ENCODE results near the gene CCR7.

CCR7 gene

DNA sequence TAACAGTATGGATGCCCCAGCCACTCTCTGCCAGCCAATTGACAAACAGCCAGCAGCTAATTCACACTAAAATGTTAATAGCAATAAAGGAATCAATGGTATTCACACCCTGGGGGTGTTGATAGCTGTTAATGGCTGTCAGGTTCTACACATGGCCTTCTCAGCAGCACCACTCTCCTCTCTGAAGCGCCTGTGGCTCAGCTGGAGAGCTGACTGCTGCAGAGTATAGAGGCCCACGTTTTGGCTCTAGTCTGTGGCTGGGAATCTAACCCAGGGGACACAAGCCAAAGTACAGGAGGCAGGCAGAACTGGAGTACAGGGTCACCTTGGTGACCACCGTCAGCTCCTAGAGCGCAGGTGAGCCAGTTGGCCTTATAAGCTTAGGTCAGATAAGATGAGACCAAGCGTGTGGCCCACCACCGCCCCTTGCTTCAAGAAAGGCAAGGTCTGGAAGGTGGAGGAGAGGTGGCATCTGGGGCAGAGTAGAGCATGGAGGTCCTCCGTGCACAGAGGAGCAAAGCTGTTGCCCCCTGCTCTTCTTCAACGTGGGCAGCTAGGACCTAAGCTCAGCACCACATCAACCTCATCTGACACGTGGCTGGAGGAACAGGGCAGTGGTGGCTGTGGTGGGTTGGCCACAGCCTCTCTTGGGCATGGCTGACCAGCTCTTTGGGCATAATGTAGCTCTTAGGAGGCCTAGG, 25.4 kb downstream of the CCR7 start:
- H3K36me3 Mint-ChIP-seq (ENCODE audit: insufficient read depth), result peaks cover 19% of the 10 kb centered on the region
- H3K27ac Mint-ChIP-seq (ENCODE audit: low read depth), result peak overlapping the region; percentile 96
- peak overlapping the region; percentile 71 for H3K4me3 Mint-ChIP-seq
- H3K27me3 Mint-ChIP-seq, result no peaks in the 10 kb centered on the region
- no peak for ATAC-seq (replicated peaks; ENCODE audit: extremely low read depth, poor library complexity, severe bottlenecking)
- no peaks in the 10 kb centered on the region for H3K9me3 Mint-ChIP-seq
- H3K4me1 Mint-ChIP-seq, result peaks cover 66% of the 10 kb centered on the region
- no peak for DNase-seq (ENCODE audit: low spot score in 2 of 2)

GRCh38 chr17:40538936-40539705, 26.2 kb downstream of the CCR7 start:
- H3K27ac Mint-ChIP-seq (ENCODE audit: low read depth), result peak overlapping the region; percentile 96
- DNase-seq (ENCODE audit: low spot score in 2 of 2), result no peak
- H3K9me3 Mint-ChIP-seq, result no peaks in the 10 kb centered on the region
- H3K27me3 Mint-ChIP-seq, result no peaks in the 10 kb centered on the region
- peak overlapping the region; percentile 8 for H3K4me3 Mint-ChIP-seq
- H3K4me1 Mint-ChIP-seq, result peaks cover 72% of the 10 kb centered on the region
- peaks cover 21% of the 10 kb centered on the region for H3K36me3 Mint-ChIP-seq (ENCODE audit: insufficient read depth)
- no peak for ATAC-seq (replicated peaks; ENCODE audit: extremely low read depth, poor library complexity, severe bottlenecking)

GRCh38 chr17:40538019-40538935, 27.0 kb downstream of the CCR7 start:
- no peak for ATAC-seq (replicated peaks; ENCODE audit: extremely low read depth, poor library complexity, severe bottlenecking)
- no peaks in the 10 kb centered on the region for H3K9me3 Mint-ChIP-seq
- no peak for DNase-seq (ENCODE audit: low spot score in 2 of 2)
- no peaks in the 10 kb centered on the region for H3K27me3 Mint-ChIP-seq
- no peak overlapping the region for H3K4me3 Mint-ChIP-seq
- peaks cover 28% of the 10 kb centered on the region for H3K36me3 Mint-ChIP-seq (ENCODE audit: insufficient read depth)
- peak overlapping the region; percentile 92 for H3K27ac Mint-ChIP-seq (ENCODE audit: low read depth)
- peaks cover 76% of the 10 kb centered on the region for H3K4me1 Mint-ChIP-seq

DNA sequence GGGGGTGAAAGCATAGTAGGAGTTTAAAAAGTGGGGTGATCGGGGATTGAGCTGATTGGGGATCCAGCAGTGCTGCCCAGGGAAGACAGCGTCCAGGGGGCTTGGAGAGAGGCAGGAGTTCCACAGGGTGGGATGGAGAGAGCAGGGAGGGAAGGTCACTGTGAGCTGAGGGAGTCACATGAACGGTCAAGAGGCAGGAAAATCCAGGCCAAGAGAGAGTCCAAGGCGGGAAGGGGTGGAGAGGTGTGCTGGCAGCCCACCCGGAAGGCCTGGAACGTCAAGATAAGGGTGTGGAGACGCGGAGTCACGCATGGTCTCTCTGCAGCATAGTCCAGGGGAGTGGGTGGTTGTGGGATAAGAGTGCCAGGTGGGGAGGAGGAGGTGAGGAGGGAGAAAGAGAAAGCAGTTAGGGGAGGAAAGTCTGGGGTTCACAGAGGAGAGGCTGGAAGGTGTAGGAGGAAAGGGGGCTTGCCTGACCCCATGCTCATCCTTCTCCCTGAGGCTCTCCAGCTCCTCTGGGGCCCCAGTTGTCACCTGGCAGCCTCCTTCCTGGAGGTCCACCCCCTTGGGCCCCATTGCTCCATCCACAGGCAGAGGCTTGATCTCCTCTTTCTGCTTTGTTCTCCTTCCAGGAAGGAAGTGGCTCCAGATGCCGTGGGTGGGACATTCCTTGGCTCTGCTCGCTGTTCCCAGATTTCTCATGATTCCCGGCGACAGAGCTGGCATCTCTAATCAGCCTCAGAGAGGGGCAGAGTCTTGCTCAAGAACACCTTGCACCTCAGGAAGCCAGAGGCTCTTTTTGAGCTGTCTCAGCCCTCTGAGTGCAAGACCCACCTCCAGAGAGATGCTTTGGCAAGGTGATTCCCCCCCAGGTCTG, 28.7 kb downstream of the CCR7 start:
- Mint-ChIP-seq H3K27ac (ENCODE audit: low read depth) (peak overlapping the region; percentile 92), H3K4me1 (peaks cover 75% of the 10 kb centered on the region)
- no peak for DNase-seq (ENCODE audit: low spot score in 2 of 2)

DNA sequence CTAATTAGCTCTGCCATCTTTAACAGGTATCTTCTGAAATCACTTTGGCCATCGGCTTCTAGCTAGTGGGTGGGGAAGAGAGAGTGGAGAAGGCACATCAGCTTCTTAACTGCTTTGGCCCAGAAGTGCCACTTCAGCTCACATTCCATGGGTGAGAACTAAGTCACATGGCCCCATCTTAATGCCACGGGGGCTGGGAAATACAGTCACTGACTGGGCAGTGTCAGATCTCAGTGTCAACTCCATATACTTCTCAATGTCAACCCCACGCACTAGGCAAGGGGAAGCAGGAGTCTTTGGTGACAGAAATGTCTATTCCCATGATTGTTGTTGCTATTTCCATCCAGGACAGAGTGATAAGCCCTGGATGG, 29.4 kb downstream of the CCR7 start:
- Mint-ChIP-seq H3K4me3 (no peak overlapping the region), H3K27ac (ENCODE audit: low read depth) (peak overlapping the region; percentile 92), H3K27me3 (no peaks in the 10 kb centered on the region), H3K4me1 (peaks cover 75% of the 10 kb centered on the region), H3K36me3 (ENCODE audit: insufficient read depth) (peaks cover 20% of the 10 kb centered on the region), H3K9me3 (no peaks in the 10 kb centered on the region)
- ATAC-seq (replicated peaks; ENCODE audit: extremely low read depth, poor library complexity, severe bottlenecking) (no peak), DNase-seq (ENCODE audit: low spot score in 2 of 2) (no peak)

More for the DNA sequence above, 28.7 kb downstream of the CCR7 start:
- Mint-ChIP-seq H3K36me3 (ENCODE audit: insufficient read depth) (peaks cover 26% of the 10 kb centered on the region), H3K27me3 (no peaks in the 10 kb centered on the region), H3K9me3 (no peaks in the 10 kb centered on the region), H3K4me3 (no peak overlapping the region)
- no peak for ATAC-seq (replicated peaks; ENCODE audit: extremely low read depth, poor library complexity, severe bottlenecking)

DNA sequence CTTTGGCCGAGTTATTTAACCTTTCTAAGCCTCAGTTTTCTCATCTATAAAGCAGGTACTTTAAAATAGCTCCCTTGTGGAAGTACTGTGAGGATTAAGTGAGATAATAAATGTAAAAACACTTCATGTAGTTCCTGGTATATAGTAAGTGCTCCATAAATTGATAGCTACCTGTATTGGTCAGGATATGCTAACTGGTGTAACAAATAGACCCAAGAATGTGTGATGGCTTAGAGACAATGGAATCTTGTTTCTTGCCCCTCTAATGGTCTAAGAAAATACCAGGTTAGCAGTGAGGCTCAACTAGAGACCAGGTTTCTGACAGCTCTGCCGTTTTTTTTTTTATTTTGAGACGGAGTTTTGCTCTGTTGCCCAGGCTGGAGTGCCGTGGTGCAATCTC, 29.8 kb downstream of the CCR7 start:
- peak overlapping the region; percentile 92 for H3K27ac Mint-ChIP-seq (ENCODE audit: low read depth)

GRCh38 chr17:40534371-40535189, 30.7 kb downstream of the CCR7 start:
- Mint-ChIP-seq H3K27ac (ENCODE audit: low read depth) (peak overlapping the region; percentile 92), H3K36me3 (ENCODE audit: insufficient read depth) (peaks cover 15% of the 10 kb centered on the region), H3K4me3 (peak overlapping the region; percentile 4), H3K27me3 (no peaks in the 10 kb centered on the region), H3K4me1 (peaks cover 70% of the 10 kb centered on the region), H3K9me3 (no peaks in the 10 kb centered on the region)
- no peak for ATAC-seq (replicated peaks; ENCODE audit: extremely low read depth, poor library complexity, severe bottlenecking)
- DNase-seq (ENCODE audit: low spot score in 2 of 2), result no peak

More for the DNA sequence above, 29.8 kb downstream of the CCR7 start:
- no peaks in the 10 kb centered on the region for H3K9me3 Mint-ChIP-seq
- H3K36me3 Mint-ChIP-seq (ENCODE audit: insufficient read depth), result peaks cover 19% of the 10 kb centered on the region
- H3K27me3 Mint-ChIP-seq, result no peaks in the 10 kb centered on the region
- ATAC-seq (replicated peaks; ENCODE audit: extremely low read depth, poor library complexity, severe bottlenecking) (no peak), DNase-seq (ENCODE audit: low spot score in 2 of 2) (no peak)
- H3K4me1 Mint-ChIP-seq, result peaks cover 75% of the 10 kb centered on the region
- H3K4me3 Mint-ChIP-seq, result no peak overlapping the region

- Mint-ChIP-seq H3K27ac (ENCODE audit: low read depth) (peak overlapping the region; percentile 92), H3K9me3 (no peaks in the 10 kb centered on the region), H3K4me1 (peaks cover 67% of the 10 kb centered on the region), H3K36me3 (ENCODE audit: insufficient read depth) (peaks cover 15% of the 10 kb centered on the region), H3K4me3 (peak overlapping the region; percentile 65), H3K27me3 (no peaks in the 10 kb centered on the region)
- no peak for DNase-seq (ENCODE audit: low spot score in 2 of 2)
- no peak for ATAC-seq (replicated peaks; ENCODE audit: extremely low read depth, poor library complexity, severe bottlenecking)
Measured at GRCh38 chr17:40533896-40534295, 31.4 kb downstream of the CCR7 start.

DNA sequence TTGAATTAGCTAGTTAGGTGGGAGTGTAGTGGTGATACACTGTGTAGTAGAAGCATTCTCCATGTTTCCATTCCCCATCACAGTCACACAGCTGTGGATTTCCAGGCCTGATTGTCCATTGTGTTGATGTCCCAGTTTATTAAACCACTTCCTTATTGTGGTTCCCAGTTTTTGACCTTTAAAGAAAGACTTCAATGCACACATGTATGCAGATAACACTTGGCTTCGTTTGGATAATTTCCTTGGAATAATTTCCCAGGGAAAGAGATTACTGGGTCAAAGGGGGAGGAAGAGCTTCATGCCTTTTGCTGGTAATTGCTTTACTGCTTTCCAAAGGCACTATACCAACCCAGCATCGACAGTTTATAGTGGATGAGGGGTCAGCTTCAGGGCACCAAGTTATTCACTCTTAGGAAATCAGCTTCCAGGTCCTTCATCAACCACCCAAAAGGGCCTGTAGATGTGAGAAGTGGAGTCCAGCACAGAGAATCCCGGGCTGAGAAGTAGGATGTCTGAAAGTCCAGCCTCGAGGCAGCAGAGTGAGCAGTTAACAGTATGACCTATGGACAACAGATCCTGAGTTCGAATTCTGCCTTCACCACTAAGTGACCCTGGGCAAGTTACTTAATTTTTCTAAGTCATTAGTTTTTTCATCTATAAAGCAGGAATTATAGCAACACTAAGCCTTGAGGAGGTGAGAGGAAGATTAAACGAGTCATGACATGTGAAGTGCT, 32.6 kb downstream of the CCR7 start:
- DNase-seq (ENCODE audit: low spot score in 2 of 2), result no peak
- H3K36me3 Mint-ChIP-seq (ENCODE audit: insufficient read depth), result peaks cover 15% of the 10 kb centered on the region
- H3K27me3 Mint-ChIP-seq, result no peaks in the 10 kb centered on the region
- peak overlapping the region; percentile 92 for H3K27ac Mint-ChIP-seq (ENCODE audit: low read depth)
- no peak for ATAC-seq (replicated peaks; ENCODE audit: extremely low read depth, poor library complexity, severe bottlenecking)
- peak overlapping the region; percentile 65 for H3K4me3 Mint-ChIP-seq
- peaks cover 71% of the 10 kb centered on the region for H3K4me1 Mint-ChIP-seq
- H3K9me3 Mint-ChIP-seq, result no peaks in the 10 kb centered on the region

DNA sequence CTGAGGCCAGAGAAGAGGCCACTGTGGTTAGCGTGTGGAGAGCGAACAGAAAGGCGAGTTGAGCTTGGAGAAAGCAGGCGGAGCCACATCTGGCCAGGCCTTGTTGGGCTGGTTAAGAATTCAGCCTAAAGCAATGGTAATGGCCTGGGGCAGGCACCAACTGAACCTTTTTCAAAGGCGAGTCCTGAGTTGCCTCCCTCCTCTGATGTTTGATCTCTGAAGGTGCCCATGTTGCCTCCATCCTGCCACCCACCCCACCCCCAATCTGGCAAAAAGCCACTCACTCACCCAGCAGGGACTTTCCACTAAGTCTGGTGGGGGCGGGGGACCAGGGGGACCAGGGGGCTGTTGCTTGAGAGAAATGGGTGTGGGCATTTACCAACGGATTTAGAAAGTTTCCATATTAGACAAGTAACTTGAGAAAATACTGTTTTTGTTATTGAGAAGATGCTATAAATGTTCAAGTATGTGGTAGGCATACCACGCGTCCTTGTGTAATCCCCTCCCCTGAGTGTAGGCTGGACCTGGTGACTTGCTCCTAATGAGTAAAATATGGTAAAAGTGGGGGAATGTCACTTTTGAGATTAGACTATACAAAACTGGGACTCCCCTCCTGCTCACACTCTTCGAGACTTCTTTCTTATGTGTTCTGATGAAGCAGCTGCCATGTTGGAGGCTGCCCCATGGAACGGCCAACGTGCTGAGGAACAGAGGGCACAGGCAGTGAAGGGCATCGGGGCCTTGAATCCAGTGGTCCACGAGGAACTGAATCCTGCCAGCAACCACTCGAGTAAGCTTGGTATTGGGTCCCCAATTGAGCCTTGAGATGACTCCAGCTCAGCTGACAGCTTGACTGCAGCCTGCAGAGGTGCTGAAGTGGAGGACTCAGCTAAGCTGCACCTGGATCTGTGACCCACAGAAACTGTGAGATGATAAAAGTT, 34.0 kb downstream of the CCR7 start:
- peaks cover 15% of the 10 kb centered on the region for H3K36me3 Mint-ChIP-seq (ENCODE audit: insufficient read depth)
- peak overlapping the region; percentile 46 for H3K4me3 Mint-ChIP-seq
- H3K27ac Mint-ChIP-seq (ENCODE audit: low read depth), result peak overlapping the region; percentile 94
- H3K4me1 Mint-ChIP-seq, result peaks cover 60% of the 10 kb centered on the region
- no peaks in the 10 kb centered on the region for H3K9me3 Mint-ChIP-seq
- peak in 1 of 2 donors; percentile 58 for DNase-seq (ENCODE audit: low spot score in 2 of 2)
- no peak for ATAC-seq (replicated peaks; ENCODE audit: extremely low read depth, poor library complexity, severe bottlenecking)
- H3K27me3 Mint-ChIP-seq, result no peaks in the 10 kb centered on the region

All from central memory CD8-positive, alpha-beta T cell (primary cell).